ENCODE results near the gene KIF26B.

KIF26B gene

GRCh38 chr1:245154429-245155271 is at the start of gene KIF26B:
KIF26B (plus strand) TSS chr1:245154985; CDS start chr1:245155425, 440 bp downstream.
- Histone ChIP-seq H4K20me1 (ENCODE audit: insufficient read depth, low read length) (no peaks in the 10 kb centered on the region), H3K4me2 (ENCODE audit: low read depth, low read length) (peak within 1 kb of the TSS; percentile 93), H3K79me2 (ENCODE audit: low read length) (no peaks in the 10 kb centered on the region), H3K27me3 (replicated peaks; ENCODE audit: insufficient read depth, low read length) (peaks cover 15% of the 10 kb centered on the region), H3K27ac (ENCODE audit: low read length) (no peak within 1 kb of the TSS), H3K4me3 (ENCODE audit: low read length) (peak within 1 kb of the TSS; percentile 61), H3F3A (ENCODE audit: insufficient read depth, low read length) (no peaks in the 10 kb centered on the region), H3K9me3 (replicated peaks; ENCODE audit: insufficient read depth, low read length) (no peaks in the 10 kb centered on the region), H3K9me2 (replicated peaks; ENCODE audit: insufficient read depth, low read length) (no peaks in the 10 kb centered on the region), H2AFZ (ENCODE audit: low read length) (peak within 1 kb of the TSS; percentile 74), H3K36me3 (replicated peaks; ENCODE audit: insufficient read depth, low read length) (no peaks in the 10 kb centered on the region), H3K9ac (ENCODE audit: low read length) (no peak within 1 kb of the TSS), H3K4me1 (ENCODE audit: low read length) (0 out of 2 replicates have a peak, but pooled peaks cover 5% of the 10 kb centered on the region)
- TF ChIP-seq EZH2phosphoT487 (IDR thresholded peaks at IDR 0.05; ENCODE audit: low read length) (no peak), EZH2 (optimal IDR thresholded peaks at IDR 0.05; ENCODE audit: low read depth, low read length) (no peak)
- TF ChIP-seq, protein P1, sequence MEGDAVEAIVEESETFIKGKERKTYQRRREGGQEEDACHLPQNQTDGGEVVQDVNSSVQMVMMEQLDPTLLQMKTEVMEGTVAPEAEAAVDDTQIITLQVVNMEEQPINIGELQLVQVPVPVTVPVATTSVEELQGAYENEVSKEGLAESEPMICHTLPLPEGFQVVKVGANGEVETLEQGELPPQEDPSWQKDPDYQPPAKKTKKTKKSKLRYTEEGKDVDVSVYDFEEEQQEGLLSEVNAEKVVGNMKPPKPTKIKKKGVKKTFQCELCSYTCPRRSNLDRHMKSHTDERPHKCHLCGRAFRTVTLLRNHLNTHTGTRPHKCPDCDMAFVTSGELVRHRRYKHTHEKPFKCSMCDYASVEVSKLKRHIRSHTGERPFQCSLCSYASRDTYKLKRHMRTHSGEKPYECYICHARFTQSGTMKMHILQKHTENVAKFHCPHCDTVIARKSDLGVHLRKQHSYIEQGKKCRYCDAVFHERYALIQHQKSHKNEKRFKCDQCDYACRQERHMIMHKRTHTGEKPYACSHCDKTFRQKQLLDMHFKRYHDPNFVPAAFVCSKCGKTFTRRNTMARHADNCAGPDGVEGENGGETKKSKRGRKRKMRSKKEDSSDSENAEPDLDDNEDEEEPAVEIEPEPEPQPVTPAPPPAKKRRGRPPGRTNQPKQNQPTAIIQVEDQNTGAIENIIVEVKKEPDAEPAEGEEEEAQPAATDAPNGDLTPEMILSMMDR (IDR thresholded peaks at IDR 0.05; ENCODE audit: low read length), result no peak
- peak; percentile 44 for DNase-seq

- no peak overlapping the region for H3K4me3 ChIP-seq (ENCODE audit: low read length)
- H3K9me3 ChIP-seq (replicated peaks; ENCODE audit: insufficient read depth, low read length), result no peaks in the 10 kb centered on the region
- H3K4me1 ChIP-seq (ENCODE audit: low read length), result no peaks in the 10 kb centered on the region
- H3F3A ChIP-seq (ENCODE audit: insufficient read depth, low read length), result no peaks in the 10 kb centered on the region
- no peaks in the 10 kb centered on the region for H3K36me3 ChIP-seq (replicated peaks; ENCODE audit: insufficient read depth, low read length)
- no peaks in the 10 kb centered on the region for H3K27me3 ChIP-seq (replicated peaks; ENCODE audit: insufficient read depth, low read length)
- no peak for TF ChIP-seq EZH2phosphoT487 (IDR thresholded peaks at IDR 0.05; ENCODE audit: low read length)
- no peak for TF ChIP-seq EZH2 (optimal IDR thresholded peaks at IDR 0.05; ENCODE audit: low read depth, low read length)
- TF ChIP-seq, protein P1 (IDR thresholded peaks at IDR 0.05; ENCODE audit: low read length), result no peak
- no peak overlapping the region for H3K4me2 ChIP-seq (ENCODE audit: low read depth, low read length)
- H3K9me2 ChIP-seq (replicated peaks; ENCODE audit: insufficient read depth, low read length), result no peaks in the 10 kb centered on the region
- DNase-seq, result no peak
- H2AFZ ChIP-seq (ENCODE audit: low read length), result no peak overlapping the region
- H3K27ac ChIP-seq (ENCODE audit: low read length), result no peak overlapping the region
- H3K79me2 ChIP-seq (ENCODE audit: low read length), result no peaks in the 10 kb centered on the region
- H4K20me1 ChIP-seq (ENCODE audit: insufficient read depth, low read length), result no peaks in the 10 kb centered on the region
- H3K9ac ChIP-seq (ENCODE audit: low read length), result no peak overlapping the region
Observed at GRCh38 chr1:245105042-245105441, 49.7 kb upstream of the KIF26B start.

DNA sequence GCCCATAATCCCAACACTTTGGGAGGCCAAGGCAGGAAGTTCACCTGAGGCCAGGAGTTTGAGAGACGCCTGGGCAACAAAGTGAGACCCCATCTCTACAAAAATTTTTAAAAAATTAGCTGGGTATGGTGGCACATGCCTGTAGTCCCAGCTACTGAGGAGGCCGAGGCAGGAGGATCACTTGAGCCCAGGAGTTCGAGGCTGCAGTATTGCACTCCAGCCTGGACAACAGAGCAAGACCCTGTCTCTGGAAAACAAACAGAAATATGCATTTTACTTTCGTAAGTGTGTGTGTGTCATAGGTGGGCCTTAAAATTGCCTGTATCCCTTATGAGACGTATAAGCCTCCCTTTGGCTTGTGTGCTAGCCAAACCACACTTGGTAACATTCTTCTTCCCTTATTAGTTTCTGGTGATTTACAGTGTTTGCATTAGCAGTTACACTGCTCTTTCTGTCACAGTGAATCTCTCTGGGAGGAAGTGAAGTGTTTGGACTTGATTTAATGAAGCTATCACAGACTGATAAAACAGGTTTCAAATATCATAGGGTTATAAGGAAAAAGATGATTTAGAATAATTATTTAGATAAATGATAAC is 48.9 kb upstream of the KIF26B start:
- H3K9ac ChIP-seq (ENCODE audit: low read length), result no peak overlapping the region
- no peaks in the 10 kb centered on the region for H3K4me1 ChIP-seq (ENCODE audit: low read length)
- no peak overlapping the region for H3K4me2 ChIP-seq (ENCODE audit: low read depth, low read length)
- H2AFZ ChIP-seq (ENCODE audit: low read length), result no peak overlapping the region
- TF ChIP-seq EZH2phosphoT487 (IDR thresholded peaks at IDR 0.05; ENCODE audit: low read length) (no peak), EZH2 (optimal IDR thresholded peaks at IDR 0.05; ENCODE audit: low read depth, low read length) (no peak)
- TF ChIP-seq, protein P1 (IDR thresholded peaks at IDR 0.05; ENCODE audit: low read length), result no peak
- no peak for DNase-seq
- no peaks in the 10 kb centered on the region for H3K9me2 ChIP-seq (replicated peaks; ENCODE audit: insufficient read depth, low read length)
- H3F3A ChIP-seq (ENCODE audit: insufficient read depth, low read length), result no peaks in the 10 kb centered on the region
- H4K20me1 ChIP-seq (ENCODE audit: insufficient read depth, low read length), result no peaks in the 10 kb centered on the region
- H3K9me3 ChIP-seq (replicated peaks; ENCODE audit: insufficient read depth, low read length), result no peaks in the 10 kb centered on the region
- no peak overlapping the region for H3K4me3 ChIP-seq (ENCODE audit: low read length)
- H3K27ac ChIP-seq (ENCODE audit: low read length), result no peak overlapping the region
- no peaks in the 10 kb centered on the region for H3K27me3 ChIP-seq (replicated peaks; ENCODE audit: insufficient read depth, low read length)
- no peaks in the 10 kb centered on the region for H3K36me3 ChIP-seq (replicated peaks; ENCODE audit: insufficient read depth, low read length)
- no peaks in the 10 kb centered on the region for H3K79me2 ChIP-seq (ENCODE audit: low read length)

Measured in MM.1S (cell line).